GM19025 (cell line): ENCODE results near the gene RAB3B.
"Not testable (repeated sequence)": the region's sequence is repeated elsewhere in the genome, so short reads cannot be mapped to it uniquely, and the experiment has no call there.

Experiments used
- ATAC-seq: cut with Tn5 transposase; IDR thresholded peaks from one replicate; pipeline ENCODE4 v1.9.1; 2021; ENCODE audit warnings: mild to moderate bottlenecking, low read depth, moderate library complexity; ENCODE audit not compliant: unreplicated experiment

Gene RAB3B, protein sequence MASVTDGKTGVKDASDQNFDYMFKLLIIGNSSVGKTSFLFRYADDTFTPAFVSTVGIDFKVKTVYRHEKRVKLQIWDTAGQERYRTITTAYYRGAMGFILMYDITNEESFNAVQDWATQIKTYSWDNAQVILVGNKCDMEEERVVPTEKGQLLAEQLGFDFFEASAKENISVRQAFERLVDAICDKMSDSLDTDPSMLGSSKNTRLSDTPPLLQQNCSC

DNA sequence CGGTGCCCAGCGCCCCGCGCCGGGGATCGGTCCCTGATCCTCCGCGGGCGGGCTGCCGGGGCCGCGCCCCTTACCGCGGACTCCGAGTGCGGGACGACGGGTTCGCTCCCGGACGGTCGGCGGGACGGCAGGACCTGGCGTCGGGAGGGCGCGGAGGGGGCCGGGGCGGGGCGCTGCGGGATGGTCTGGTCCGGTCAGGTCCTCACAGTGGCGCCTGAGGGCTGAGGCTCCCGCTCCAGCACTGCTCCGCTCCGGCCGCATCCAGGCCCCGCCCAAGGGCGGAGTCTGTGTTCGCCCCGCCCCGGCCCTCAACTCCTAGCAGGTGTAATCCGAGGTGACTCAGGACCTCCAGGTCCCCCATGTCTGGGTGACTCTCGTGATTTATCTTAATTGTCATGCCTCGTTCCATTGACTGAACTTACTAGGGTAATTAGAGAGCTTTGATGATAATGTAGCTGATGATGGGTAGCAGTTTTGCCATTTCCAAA is at the start of gene RAB3B:
TSS of gene RAB3B (minus strand) at position 223 of the 488 bp plus-strand sequence. CDS start 13,583 bp downstream, outside the sequence.
- peak; percentile 67 for ATAC-seq

GRCh38 chr1:52037909-52038308 is 47.4 kb upstream of the RAB3B start:
- ATAC-seq: no peak

- ATAC-seq: no peak
These were observed 46.9 kb upstream of the RAB3B start for GRCh38 chr1:52037402-52037814.

GRCh38 chr1:52034050-52034384 is 43.5 kb upstream of the RAB3B start:
- no peak for ATAC-seq

GRCh38 chr1:52033190-52034049 is 42.9 kb upstream of the RAB3B start, which contains the start of gene KTI12:
TSS of gene KTI12 (minus strand) at chr1:52033810. CDS start at chr1:52033761, 49 bp downstream.
- peak; percentile 83 for ATAC-seq

DNA sequence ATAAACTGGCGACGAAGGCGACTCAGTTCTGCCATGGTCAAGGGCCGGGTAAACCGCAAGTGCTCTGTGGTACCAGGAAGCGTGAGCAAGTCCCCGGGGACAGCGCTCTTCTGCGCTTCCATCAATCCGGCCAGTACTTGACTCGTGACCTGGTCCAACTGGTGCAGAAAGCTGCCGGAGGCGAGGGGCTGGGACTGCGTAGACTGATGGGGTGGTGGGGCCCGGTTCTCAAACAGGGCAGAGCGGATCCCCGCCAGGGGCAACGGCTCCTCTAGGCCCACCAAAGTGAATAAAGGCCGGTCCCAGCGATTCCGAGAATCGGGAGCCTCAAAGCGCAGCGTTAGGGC is 42.3 kb upstream of the RAB3B start:
- no peak for ATAC-seq

DNA sequence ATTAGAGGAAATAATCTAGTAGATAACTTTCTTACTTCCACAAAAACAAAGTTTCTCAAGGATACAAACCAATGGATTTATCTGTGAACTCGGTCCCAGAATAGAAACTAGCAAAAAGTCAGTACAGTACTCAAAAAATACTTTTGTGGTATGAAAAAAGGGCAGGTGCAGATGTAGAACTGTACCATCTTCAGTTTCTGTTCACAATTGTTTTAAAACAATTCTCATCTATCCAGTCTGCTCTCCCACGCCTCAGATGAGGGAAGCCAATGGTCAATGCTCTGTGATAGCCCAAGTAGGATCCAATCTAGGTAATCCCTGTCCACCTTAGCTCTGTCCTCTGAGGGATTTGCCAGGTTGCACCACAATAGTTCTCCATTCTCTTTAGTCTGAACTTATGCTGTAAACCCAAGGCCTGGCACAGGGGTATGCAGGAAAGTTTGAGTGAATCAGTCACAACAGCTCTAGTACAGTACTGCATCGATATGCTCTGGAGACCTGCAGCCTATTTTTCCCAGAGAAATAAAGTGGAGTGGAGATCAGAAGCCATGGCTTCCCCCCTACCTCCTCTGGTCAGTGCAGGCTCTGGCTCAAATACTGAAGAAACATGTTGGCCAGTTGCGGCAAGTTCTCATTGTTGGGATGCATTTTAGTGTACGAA is 41.8 kb upstream of the RAB3B start:
- ATAC-seq: no peak

DNA sequence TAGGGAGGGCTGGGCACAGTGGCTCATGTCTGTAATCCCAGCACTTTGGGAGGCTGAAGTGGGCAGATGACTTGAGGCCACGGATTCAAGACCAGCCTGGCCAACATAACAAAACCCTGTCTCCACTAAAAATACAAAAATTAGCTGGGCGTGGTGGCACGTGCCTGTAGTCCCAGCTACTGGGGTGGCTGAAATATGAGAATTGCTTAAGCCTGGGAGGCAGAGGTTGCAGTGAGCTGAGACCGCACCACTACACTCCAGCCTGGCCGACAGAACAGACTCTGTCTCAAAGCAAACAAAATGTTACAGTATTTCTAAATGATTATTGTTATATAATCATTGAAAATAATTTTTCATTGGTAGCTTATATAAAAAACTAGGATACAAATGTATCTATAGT is 38.3 kb upstream of the RAB3B start:
- not testable (repeated sequence) for ATAC-seq

DNA sequence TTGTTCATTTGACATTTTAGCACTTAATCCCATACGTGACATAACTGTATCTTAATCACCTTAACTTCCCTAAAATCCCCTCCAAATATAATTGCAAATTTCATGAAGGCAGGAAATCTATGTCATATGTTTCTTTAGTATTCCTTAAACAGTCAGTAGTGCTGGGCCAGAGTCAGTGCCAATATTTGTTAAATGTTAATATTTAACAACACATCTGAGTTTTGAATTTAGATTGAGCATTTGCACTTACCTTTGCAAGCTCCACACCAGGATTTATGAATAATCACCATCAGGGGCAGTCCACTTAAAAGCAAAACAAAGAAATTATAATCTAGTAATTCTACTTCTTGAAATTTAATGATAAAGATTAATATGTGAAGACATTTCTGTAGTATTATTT is 37.8 kb upstream of the RAB3B start:
- ATAC-seq: no peak

- ATAC-seq: no peak
These were observed 35.8 kb upstream of the RAB3B start for GRCh38 chr1:52026278-52026677.

DNA sequence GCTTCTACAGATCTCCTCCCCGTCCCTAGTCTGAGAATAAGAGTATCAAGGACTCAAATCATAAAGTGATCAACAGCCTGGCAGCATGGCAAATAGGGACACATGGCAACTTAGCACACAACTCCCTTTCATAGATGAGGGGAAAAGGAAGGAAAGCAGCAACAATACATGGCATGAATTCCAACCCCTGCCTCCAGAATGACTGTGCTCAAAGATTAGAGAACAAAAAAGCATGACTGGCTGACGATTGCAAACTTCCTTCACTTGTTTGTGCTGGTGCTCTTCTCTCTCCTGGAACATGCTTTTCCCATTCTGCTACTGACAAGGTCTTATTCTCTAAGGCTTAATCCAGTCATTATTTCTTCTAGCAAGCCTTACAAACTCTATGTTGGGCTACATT is 31.6 kb upstream of the RAB3B start:
- ATAC-seq: no peak

GRCh38 chr1:52008071-52008809 is 17.7 kb upstream of the RAB3B start:
- no peak for ATAC-seq

GRCh38 chr1:52007215-52008002 is 16.9 kb upstream of the RAB3B start:
- no peak for ATAC-seq

DNA sequence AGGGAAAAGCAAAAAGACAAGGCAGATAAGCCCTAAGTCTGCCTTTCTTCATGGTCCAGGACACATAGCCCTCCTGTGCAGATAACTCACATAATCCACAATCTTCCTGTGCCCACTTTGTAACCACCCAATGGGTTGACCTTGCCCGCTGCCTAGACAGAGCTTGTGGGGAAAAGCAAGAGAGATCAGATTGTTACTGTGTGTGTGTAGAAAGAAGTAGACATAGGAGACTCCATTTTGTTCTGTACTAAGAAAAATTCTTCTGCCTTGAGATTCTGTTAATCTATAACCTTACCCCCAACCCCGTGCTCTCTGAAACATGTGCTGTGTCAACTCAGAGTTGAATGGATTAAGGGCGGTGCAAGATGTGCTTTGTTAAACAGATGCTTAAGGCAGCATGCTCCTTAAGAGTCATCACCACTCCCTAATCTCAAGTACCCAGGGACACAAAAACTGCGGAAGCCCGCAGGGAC is 15.6 kb upstream of the RAB3B start:
- ATAC-seq: not testable (repeated sequence)

DNA sequence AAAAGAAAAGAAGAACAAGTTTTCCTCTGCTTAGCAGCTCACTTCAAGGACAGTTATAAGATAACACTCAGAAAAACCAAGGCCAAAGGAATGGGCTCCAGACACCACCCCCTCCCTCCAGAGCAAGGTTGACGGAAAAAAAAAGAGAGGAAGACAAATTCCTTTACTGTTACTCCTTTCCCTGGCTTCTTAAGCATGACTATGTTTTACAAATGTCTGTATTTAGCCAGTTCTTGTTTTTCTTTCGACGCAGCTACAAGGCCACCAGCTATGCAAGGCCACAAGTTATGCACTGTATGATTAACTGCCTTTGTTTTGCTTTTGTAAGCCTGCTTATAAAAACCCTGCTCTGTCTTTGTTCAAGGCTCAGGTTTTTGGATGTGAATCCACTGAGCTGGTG is 15.0 kb upstream of the RAB3B start:
- ATAC-seq: not testable (repeated sequence)

- no peak for ATAC-seq
These were observed 13.4 kb upstream of the RAB3B start for GRCh38 chr1:52003877-52004276.

- peak; percentile 79 for ATAC-seq
These were observed 11.8 kb upstream of the RAB3B start for GRCh38 chr1:52002038-52002917.

GRCh38 chr1:51998701-51999100 is 8.2 kb upstream of the RAB3B start:
- ATAC-seq: no peak

DNA sequence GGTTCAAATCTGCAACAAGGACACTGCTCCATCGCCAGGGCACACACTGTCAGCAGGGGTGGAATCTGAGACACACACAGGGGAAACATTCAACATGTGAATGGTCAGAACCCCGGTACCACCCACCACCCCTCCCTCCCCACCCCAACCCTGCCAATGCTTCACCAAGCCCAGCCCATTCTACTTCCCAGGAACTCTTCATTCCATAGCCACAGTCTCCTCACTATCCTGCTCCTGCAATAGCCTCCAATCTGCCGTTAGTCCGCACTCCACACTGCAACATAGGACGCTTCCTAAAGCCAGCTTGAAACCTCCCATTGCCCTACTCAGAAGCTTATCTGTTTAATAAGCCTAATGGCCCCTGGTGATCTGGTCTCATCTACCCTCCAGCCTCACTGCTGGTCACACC is 7.5 kb upstream of the RAB3B start:
- no peak for ATAC-seq
